GM12878 (cell line): ENCODE results near the gene S100A14. TPM values are rescaled to one million over a fixed set of nuclear protein-coding genes. Genes with fewer than 3 reads are reported as not detected.
"Not testable (repeated sequence)": the region's sequence is repeated elsewhere in the genome, so short reads cannot be mapped to it uniquely, and the experiment has no call there.

Source experiments
- ATAC-seq: fragments of 200-7000 bp; cut with Tn5 transposase; 3 replicates; pipeline ENCODE4 v1.9.1; 2020; ENCODE audit warnings: mild to moderate bottlenecking, moderate library complexity
- BruUV-seq: library from RNA; stranded (reverse); fragments of 400-500 nt; replicated peaks from 2 replicates; lab custom pipeline; 2021; lab: Mats Ljungman, UMichigan
- CTCF ChIA-PET: fragments of 300-600 bp; sonication (Branson Sonifier 250); formaldehyde crosslinking; extraction: SDS; loops from one replicate; lab custom pipeline; 2021; ENCODE audit warnings: inconsistent platforms; lab: Yijun Ruan, JAX
- POLR2A ChIA-PET: fragments of 350-600 bp; formaldehyde crosslinking; extraction: SDS; loops from one replicate; lab custom pipeline; 2021; ENCODE audit warnings: inconsistent platforms; lab: Charles Lee
- RAD21 ChIA-PET: fragments of 300-600 bp; sonication (Branson Sonifier 250); formaldehyde crosslinking; loops from one replicate; lab custom pipeline; 2023; ENCODE audit warnings: antibody characterized with exemption; ENCODE audit not compliant: unreplicated experiment; lab: Charles Lee
- SMC1A ChIA-PET: fragments of 300-600 bp; sonication (Branson Sonifier 250); formaldehyde crosslinking; loops from one replicate; lab custom pipeline; 2023; ENCODE audit not compliant: unreplicated experiment, uncharacterized antibody; lab: Charles Lee
- DNase-seq: peaks from one replicate; pipeline ENCODE4 v3.0.0-alpha.2; 2011; ENCODE audit warnings: low read depth, low spot score
- FAIRE-seq: peaks from 3 replicates; lab custom pipeline; 2011; peaks lifted over from hg19 to GRCh38; lab: Jason Lieb, UNC
- H2AFZ ChIP-seq: 2 replicates; pipeline ENCODE4 v1.6.0; 2011; ENCODE audit warnings: low read depth, low read length, control low read depth; ENCODE audit not compliant: control insufficient read depth
- H3K27ac ChIP-seq: 2 replicates; pipeline ENCODE4 v1.5.1; 2011; ENCODE audit warnings: control low read depth; ENCODE audit not compliant: control insufficient read depth, insufficient read depth
- H3K27me3 ChIP-seq, 2 experiments: replicated peaks in 1 of 2; 2 replicates each; pipeline versions ENCODE4 v1.6.0 to v1.6.1; 2011; ENCODE audit warnings: low read length in 1 of 2; ENCODE audit not compliant: control insufficient read depth in 2 of 2, insufficient read depth in 2 of 2
- H3K36me3 ChIP-seq, 2 experiments: 2 replicates each; pipeline ENCODE4 v1.5.1; 2011; ENCODE audit warnings: low read length in 1 of 2; ENCODE audit not compliant: control insufficient read depth in 2 of 2, insufficient read depth in 2 of 2
- H3K4me1 ChIP-seq: 2 replicates; pipeline ENCODE4 v1.6.1; 2011; ENCODE audit warnings: mild to moderate bottlenecking, low read length, moderate library complexity, mixed read lengths; ENCODE audit not compliant: control insufficient read depth, insufficient read depth
- H3K4me2 ChIP-seq: 2 replicates; pipeline ENCODE4 v1.6.0; 2011; ENCODE audit warnings: control low read depth; ENCODE audit not compliant: control insufficient read depth, insufficient read depth
- H3K4me3 ChIP-seq: fragments of 200-600 bp; sonication (generic); 2 replicates; pipeline ENCODE4 v1.5.1; 2016
- H3K79me2 ChIP-seq: 2 replicates; pipeline ENCODE4 v1.6.0; 2011; ENCODE audit warnings: low read length; ENCODE audit not compliant: control insufficient read depth, insufficient read depth
- H3K9ac ChIP-seq: 2 replicates; pipeline ENCODE4 v1.8.0; 2011; ENCODE audit warnings: low read length, control low read depth, mixed read lengths; ENCODE audit not compliant: control insufficient read depth, insufficient read depth
- H3K9me3 ChIP-seq: replicated peaks from 3 replicates; pipeline ENCODE4 v1.5.1; 2011; ENCODE audit warnings: mild to moderate bottlenecking, low read length; ENCODE audit not compliant: control insufficient read depth, insufficient read depth
- H4K20me1 ChIP-seq: 2 replicates; pipeline ENCODE4 v1.6.0; 2011; ENCODE audit not compliant: control insufficient read depth, insufficient read depth
- PAX8 ChIP-seq: fragments of 450-650 bp; IDR thresholded peaks from 2 replicates; pipeline ENCODE4 v1.6.1; 2017; ENCODE audit warnings: mild to moderate bottlenecking, moderate library complexity
- POLR2A ChIP-seq: IDR thresholded peaks from 2 replicates; pipeline ENCODE4 v1.6.1; 2011; ENCODE audit warnings: low read depth, mild to moderate bottlenecking, low read length
- STAT3 ChIP-seq: IDR thresholded peaks from 2 replicates; pipeline ENCODE4 v1.6.1; 2011; ENCODE audit warnings: low read depth, low read length, improper control_type of control experiment
- USF2 ChIP-seq: IDR thresholded peaks from 2 replicates; pipeline ENCODE4 v1.6.1; 2011; ENCODE audit warnings: low read depth, low read length, improper control_type of control experiment, borderline replicate concordance
- WGBS: methylation state at CpG from one replicate; pipeline ENCODE4 v1.1.6; 2016; ENCODE audit warnings: low lambda C conversion rate; ENCODE audit not compliant: insufficient replicate concordance, insufficient coverage; ENCODE audit errors: missing lambda C conversion rate; 5-methylcytosine and 5-hydroxymethylcytosine counted together
- in situ Hi-C: fragments of 300-500 bp; cut with MboI; formaldehyde crosslinking; loops from 9 replicates; pipeline ENCODE4 v1.14.3; 2018; ENCODE audit warnings: mixed read lengths
- intact Hi-C: fragments of 100-400 bp; cut with micrococcal nuclease; formaldehyde crosslinking; loops from one replicate; pipeline ENCODE4 v1.14.2; 2022; ENCODE audit not compliant: unreplicated experiment
- polyA plus RNA-seq, 11 experiments: library from polyadenylated mRNA; depleted of rRNA in 4 of 11; unstranded in 6 of 11; stranded (reverse) in 5 of 11; fragments of >200 nt; fragmentation: Nextera tagmentation in 4 of 11; fragmentation: Illumina TruSeq in 1 of 11; extraction: Ambion mirVana in 4 of 11; extraction: Trizol in 1 of 11; gene quantifications; 1 replicate in 1 of 11; 2 replicates in 10 of 11; pipeline versions ENCODE4 v1.2.1 to v1.2.3, GENCODE V29; 2011 to 2016; ENCODE audit warnings: inconsistent platforms in 2 of 11, missing spikeins in 2 of 11, low read depth in 1 of 11
- total RNA-seq, 4 experiments: library from RNA; depleted of rRNA in 3 of 4; stranded (reverse); fragments of >200 nt in 3 of 4; fragmentation: Illumina TruSeq in 1 of 4; extraction: Trizol in 1 of 4; gene quantifications; 2 replicates each; pipeline versions ENCODE4 v1.2.1 to v1.2.3, GENCODE V29; 2013 to 2021

S100A14 gene
- total and polyA plus RNA-seq, 10 of the 15 experiments (the other 5 are each of a cell fraction or from before 2014, with no cell fraction given): 0.20 to 0.77 (median 0.45) TPM; not detected in 4

- 82% methylated on average over 6 of the region's 6 CpGs for WGBS
- intact Hi-C loops (no loop called here), in situ Hi-C loops (no loop called here)
- Histone ChIP-seq H3K79me2 (peaks cover 14% of the 10 kb centered on the region), H3K27me3 (no peaks in the 10 kb centered on the region), H3K4me2 (no peak overlapping the region), H3K27ac (no peak overlapping the region), H3K36me3 (peaks cover 11 to 62% of the 10 kb centered on the region in 2 experiments), H3K4me1 (no peaks in the 10 kb centered on the region), H3K9ac (no peak overlapping the region), H4K20me1 (no peaks in the 10 kb centered on the region), H3K9me3 (no peaks in the 10 kb centered on the region), H2AFZ (no peak overlapping the region), H3K4me3 (no peak overlapping the region)
- TF ChIP-seq POLR2A (0 out of 2 replicates have a peak, but pooled peaks have one; percentile 33), USF2 (no peak), PAX8 (no peak), STAT3 (no peak)
- CTCF ChIA-PET: interaction anchor here (3.8 kb wide), 1 partner anchor 68 kb away, joined by 20 read pairs; no protein-coding TSS in a partner anchor
- ATAC-seq: no peak
- SMC1A ChIA-PET: interaction anchor here (1.6 kb wide), 1 partner anchor 13 kb away, joined by 3 read pairs; no protein-coding TSS in a partner anchor
- no TSS peak for BruUV-seq
- RAD21 ChIA-PET: no interaction called here
- DNase-seq: no peak
- POLR2A ChIA-PET: no interaction called here
- FAIRE-seq: no peak
These were observed 24.7 kb upstream of the S100A14 start for GRCh38 chr1:153640861-153641260.

- ChIA-PET SMC1A (interaction anchor here (0.8 kb wide), 1 partner anchor 47 kb away, joined by 3 read pairs; no protein-coding TSS in a partner anchor), POLR2A (interaction anchor here (0.5 kb wide), 2 partner anchors 16 to 75 kb away, joined by 3 to 4 read pairs; no protein-coding TSS in a partner anchor), CTCF (interaction anchor here (1.0 to 1.3 kb wide), 3 partner anchors 61 to 129 kb away, joined by 3 to 4 read pairs (median 3); no protein-coding TSS in a partner anchor)
- H3K27me3 ChIP-seq, intact Hi-C loops, H3K4me2 ChIP-seq, H3K9ac ChIP-seq, H3K4me3 ChIP-seq, DNase-seq, ATAC-seq, H2AFZ ChIP-seq, in situ Hi-C loops, H3K27ac ChIP-seq, H3K9me3 ChIP-seq, RAD21 ChIA-PET, FAIRE-seq, BruUV-seq, H3K4me1 ChIP-seq, H4K20me1 ChIP-seq: not testable (repeated sequence)
- H3K36me3 ChIP-seq: peaks cover 8 to 60% of the 10 kb centered on the region in 2 experiments
- WGBS: 100% methylated on average over 5 of the region's 5 CpGs
- peaks cover 21% of the 10 kb centered on the region for H3K79me2 ChIP-seq
These were observed 24.1 kb upstream of the S100A14 start for GRCh38 chr1:153640213-153640612.
